CD4-positive, alpha-beta T cell (primary cell): ENCODE results near the gene CTNNA3. TPM values are rescaled to one million over a fixed set of nuclear protein-coding genes. Genes with fewer than 3 reads are reported as not detected.

Experiments used
- ATAC-seq: fragments of 200-7000 bp; cut with Tn5 transposase; one replicate; pipeline ENCODE4 v1.10.0; 2022; ENCODE audit warnings: mild to moderate bottlenecking; ENCODE audit not compliant: poor library complexity
- CTCF ChIA-PET: fragments of 350-600 bp; sonication (Branson Sonifier 250); formaldehyde crosslinking; loops from one replicate; lab custom pipeline; 2021; ENCODE audit warnings: antibody characterized with exemption, inconsistent platforms; lab: Charles Lee
- POLR2A ChIA-PET: fragments of 350-600 bp; sonication (Branson Sonifier 250); formaldehyde crosslinking; loops from one replicate; lab custom pipeline; 2021; ENCODE audit warnings: antibody characterized with exemption, inconsistent platforms; lab: Charles Lee
- DNase-seq, 14 experiments: peaks; one replicate each; pipeline ENCODE4 v3.0.0-alpha.2; 2013 to 2020; ENCODE audit warnings: mixed read lengths in 2 of 14
- H3K27ac ChIP-seq, 2 donors: one replicate each; pipeline versions ENCODE4 v1.5.1 to v1.7.0; 2013; ENCODE audit warnings: low read length in 2 of 2, low read depth in 1 of 2, mild to moderate bottlenecking in 1 of 2
- H3K27me3 ChIP-seq, 2 experiments: 1 replicate in 1 of 2; 2 replicates in 1 of 2; pipeline versions ENCODE4 v1.6.1 to v1.7.0; 2013; ENCODE audit warnings: low read length in 2 of 2, control low read depth in 1 of 2, mild to moderate bottlenecking in 1 of 2, moderate library complexity in 1 of 2; ENCODE audit not compliant: insufficient read depth in 2 of 2, control insufficient read depth in 1 of 2
- H3K36me3 ChIP-seq: one replicate; pipeline ENCODE4 v1.6.1; 2013; ENCODE audit warnings: low read length, control low read depth; ENCODE audit not compliant: insufficient read depth
- H3K4me1 ChIP-seq: one replicate; pipeline ENCODE4 v1.6.1; 2013; ENCODE audit warnings: low read length, control low read depth; ENCODE audit not compliant: insufficient read depth
- H3K4me3 ChIP-seq: one replicate; pipeline ENCODE4 v1.5.1; 2013; ENCODE audit warnings: mild to moderate bottlenecking, low read length, moderate library complexity
- H3K9me3 ChIP-seq, 2 experiments: 1 replicate in 1 of 2; 2 replicates in 1 of 2; pipeline versions ENCODE4 v1.6.1 to v1.7.0; 2013; ENCODE audit warnings: low read length in 2 of 2, mild to moderate bottlenecking in 2 of 2, control low read depth in 1 of 2, moderate library complexity in 1 of 2; ENCODE audit not compliant: control insufficient read depth in 1 of 2, insufficient read depth in 1 of 2
- H3K27ac Mint-ChIP-seq: one replicate; pipeline ENCODE4 v1.8.0; 2020; ENCODE audit warnings: mixed read lengths
- H3K27me3 Mint-ChIP-seq: one replicate; pipeline ENCODE4 v1.8.0; 2021; ENCODE audit warnings: mixed read lengths
- H3K36me3 Mint-ChIP-seq: one replicate; pipeline ENCODE4 v1.8.0; 2021; ENCODE audit warnings: low read depth, mixed read lengths
- H3K4me1 Mint-ChIP-seq: one replicate; pipeline ENCODE4 v1.8.0; 2021; ENCODE audit warnings: low read depth, mixed read lengths
- H3K4me3 Mint-ChIP-seq: one replicate; pipeline ENCODE4 v1.8.0; 2020; ENCODE audit warnings: mild to moderate bottlenecking, mixed read lengths
- H3K9me3 Mint-ChIP-seq: one replicate; pipeline ENCODE4 v1.8.0; 2020; ENCODE audit warnings: mixed read lengths
- intact Hi-C, 2 experiments: fragments of 100-400 bp; cut with DNase I in 1 of 2; cut with micrococcal nuclease in 1 of 2; formaldehyde crosslinking; loops; one replicate each; pipeline versions ENCODE4 v1.15.1 to v1.9.0; 2023 to 2025; cut with DNase I, micrococcal nuclease
- total RNA-seq, 174 experiments: library from RNA in 2 of 174; stranded (reverse) in 2 of 174; gene quantifications; one replicate each; pipeline ENCODE4 v1.2.3 and lab custom pipeline; 2021 to 2026
- TF ChIP-seq, protein P1 (sequence below): fragments of 200-600 bp; IDR thresholded peaks from one replicate; pipeline ENCODE4 v1.8.0; 2022; ENCODE audit warnings: antibody characterized with exemption, mild to moderate bottlenecking

Gene CTNNA3
- total RNA-seq, 2 experiments from 2014 or later = 0.80 TPM; not detected in 1

- TF ChIP-seq, protein P1, sequence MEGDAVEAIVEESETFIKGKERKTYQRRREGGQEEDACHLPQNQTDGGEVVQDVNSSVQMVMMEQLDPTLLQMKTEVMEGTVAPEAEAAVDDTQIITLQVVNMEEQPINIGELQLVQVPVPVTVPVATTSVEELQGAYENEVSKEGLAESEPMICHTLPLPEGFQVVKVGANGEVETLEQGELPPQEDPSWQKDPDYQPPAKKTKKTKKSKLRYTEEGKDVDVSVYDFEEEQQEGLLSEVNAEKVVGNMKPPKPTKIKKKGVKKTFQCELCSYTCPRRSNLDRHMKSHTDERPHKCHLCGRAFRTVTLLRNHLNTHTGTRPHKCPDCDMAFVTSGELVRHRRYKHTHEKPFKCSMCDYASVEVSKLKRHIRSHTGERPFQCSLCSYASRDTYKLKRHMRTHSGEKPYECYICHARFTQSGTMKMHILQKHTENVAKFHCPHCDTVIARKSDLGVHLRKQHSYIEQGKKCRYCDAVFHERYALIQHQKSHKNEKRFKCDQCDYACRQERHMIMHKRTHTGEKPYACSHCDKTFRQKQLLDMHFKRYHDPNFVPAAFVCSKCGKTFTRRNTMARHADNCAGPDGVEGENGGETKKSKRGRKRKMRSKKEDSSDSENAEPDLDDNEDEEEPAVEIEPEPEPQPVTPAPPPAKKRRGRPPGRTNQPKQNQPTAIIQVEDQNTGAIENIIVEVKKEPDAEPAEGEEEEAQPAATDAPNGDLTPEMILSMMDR = no peak
- no peaks in the 10 kb centered on the region for H3K36me3 ChIP-seq
- no peak overlapping the region for H3K27ac ChIP-seq
- intact Hi-C loops = no loop called here
- no peaks in the 10 kb centered on the region for H3K4me1 ChIP-seq
- ATAC-seq (no peak), DNase-seq (no peak)
- ChIA-PET CTCF (no interaction called here), POLR2A (no interaction called here)
- no peak overlapping the region for H3K27ac Mint-ChIP-seq
- no peaks in the 10 kb centered on the region for H3K9me3 Mint-ChIP-seq
- no peaks in the 10 kb centered on the region for H3K27me3 Mint-ChIP-seq
- no peaks in the 10 kb centered on the region for H3K9me3 ChIP-seq
- no peak overlapping the region for H3K4me3 ChIP-seq
- H3K4me3 Mint-ChIP-seq = no peak overlapping the region
- no peaks in the 10 kb centered on the region for H3K36me3 Mint-ChIP-seq
- no peaks in the 10 kb centered on the region for H3K27me3 ChIP-seq
- no peaks in the 10 kb centered on the region for H3K4me1 Mint-ChIP-seq
Measured at GRCh38 chr10:66877361-66877760, 818.6 kb downstream of the CTNNA3 start.

- no peak overlapping the region for H3K27ac ChIP-seq
- no peaks in the 10 kb centered on the region for H3K36me3 ChIP-seq
- no peak overlapping the region for H3K4me3 ChIP-seq
- H3K4me1 ChIP-seq = no peaks in the 10 kb centered on the region
- Mint-ChIP-seq H3K36me3 (no peaks in the 10 kb centered on the region), H3K27me3 (no peaks in the 10 kb centered on the region), H3K27ac (no peak overlapping the region), H3K9me3 (no peaks in the 10 kb centered on the region), H3K4me3 (no peak overlapping the region), H3K4me1 (no peaks in the 10 kb centered on the region)
- ChIA-PET CTCF (no interaction called here), POLR2A (no interaction called here)
- intact Hi-C loops = loop anchor here in 1 of 2 experiments (1.0 kb wide), 1 partner anchor 13 kb away; no protein-coding TSS in a partner anchor
- TF ChIP-seq, protein P1 = no peak
- ATAC-seq (no peak), DNase-seq (no peak)
- no peaks in the 10 kb centered on the region for H3K27me3 ChIP-seq
- H3K9me3 ChIP-seq = no peaks in the 10 kb centered on the region
Measured at GRCh38 chr10:66869635-66870034, 826.4 kb downstream of the CTNNA3 start.

GRCh38 chr10:66862687-66863258 lies 833.2 kb downstream of the CTNNA3 start:
- H3K9me3 Mint-ChIP-seq = peaks cover 2% of the 10 kb centered on the region
- no peak overlapping the region for H3K27ac Mint-ChIP-seq
- DNase-seq (no peak), ATAC-seq (no peak)
- intact Hi-C loops = no loop called here
- H3K9me3 ChIP-seq = no peaks in the 10 kb centered on the region
- no peaks in the 10 kb centered on the region for H3K4me1 ChIP-seq
- no peak overlapping the region for H3K4me3 ChIP-seq
- no peaks in the 10 kb centered on the region for H3K36me3 Mint-ChIP-seq
- H3K36me3 ChIP-seq = no peaks in the 10 kb centered on the region
- H3K27me3 Mint-ChIP-seq = no peaks in the 10 kb centered on the region
- no peak overlapping the region for H3K4me3 Mint-ChIP-seq
- H3K27ac ChIP-seq = no peak overlapping the region
- H3K4me1 Mint-ChIP-seq = no peaks in the 10 kb centered on the region
- ChIA-PET CTCF (no interaction called here), POLR2A (no interaction called here)
- TF ChIP-seq, protein P1 = no peak
- H3K27me3 ChIP-seq = no peaks in the 10 kb centered on the region
